Measurements from ENCODE around the gene SLC39A11.

SLC39A11 gene

DNA sequence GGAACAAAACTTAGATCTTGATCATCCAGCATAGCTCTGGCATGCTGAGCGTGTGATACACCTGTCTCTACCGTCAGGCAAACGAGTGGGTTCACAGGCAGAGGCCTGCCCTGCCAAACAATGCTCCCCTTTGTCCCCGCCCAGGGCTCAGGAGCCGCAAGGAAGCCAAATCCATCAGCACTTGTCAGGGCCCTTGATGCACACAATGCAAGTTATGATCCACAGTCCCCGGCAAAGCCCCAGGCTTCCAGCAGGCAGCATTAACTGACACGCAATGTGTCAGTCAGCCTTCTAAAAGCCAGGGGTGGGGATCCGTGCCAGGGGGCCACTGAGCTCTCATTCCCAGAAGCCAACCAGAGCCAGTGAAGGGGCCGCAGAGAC, 460.9 kb downstream of the SLC39A11 start:
- Histone ChIP-seq H3K4me3 (ENCODE audit: insufficient read depth, low read depth, low read length) (no peak overlapping the region), H3K4me1 (ENCODE audit: control insufficient read depth, insufficient read depth, low read length) (no peaks in the 10 kb centered on the region), H3K36me3 (ENCODE audit: control insufficient read depth, insufficient read depth, low read length) (no peaks in the 10 kb centered on the region), H3K27me3 (ENCODE audit: control insufficient read depth, insufficient read depth, low read length, poor library complexity, severe bottlenecking) (no peaks in the 10 kb centered on the region), H3K9me3 (ENCODE audit: control insufficient read depth, low read length) (peaks cover 2% of the 10 kb centered on the region), H3K27ac (ENCODE audit: insufficient read depth, low read depth, low read length, poor library complexity, severe bottlenecking) (no peak overlapping the region)
- WGBS, 2 experiments: 65 to 75% methylated on average over 9 of the region's 9 CpGs

DNA sequence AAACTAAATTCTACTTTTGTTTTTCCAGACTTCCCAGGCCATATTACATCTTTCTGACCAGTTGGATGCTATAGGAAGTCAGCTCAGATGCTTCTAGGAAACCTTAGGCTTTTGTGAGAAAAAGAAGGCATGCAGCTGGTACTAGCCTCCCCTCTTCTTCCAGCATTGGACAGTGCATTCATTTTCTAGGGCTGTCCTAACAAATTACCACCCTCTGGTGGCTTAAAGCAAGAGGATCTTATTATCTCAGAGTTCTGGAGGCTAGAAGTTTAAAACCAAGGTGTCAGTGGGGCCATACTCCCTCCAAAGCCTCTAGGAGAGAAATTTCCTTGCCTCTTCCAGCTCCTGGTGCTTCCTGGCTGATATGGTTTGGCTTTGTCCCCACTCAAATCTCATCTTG, 467.8 kb downstream of the SLC39A11 start:
- Histone ChIP-seq H3K4me3 (ENCODE audit: insufficient read depth, low read depth, low read length) (no peak overlapping the region), H3K27me3 (ENCODE audit: control insufficient read depth, insufficient read depth, low read length, poor library complexity, severe bottlenecking) (no peaks in the 10 kb centered on the region), H3K9me3 (ENCODE audit: control insufficient read depth, low read length) (peaks cover 2% of the 10 kb centered on the region), H3K27ac (ENCODE audit: insufficient read depth, low read depth, low read length, poor library complexity, severe bottlenecking) (no peak overlapping the region), H3K36me3 (ENCODE audit: control insufficient read depth, insufficient read depth, low read length) (no peaks in the 10 kb centered on the region), H3K4me1 (ENCODE audit: control insufficient read depth, insufficient read depth, low read length) (peaks cover 10% of the 10 kb centered on the region)

DNA sequence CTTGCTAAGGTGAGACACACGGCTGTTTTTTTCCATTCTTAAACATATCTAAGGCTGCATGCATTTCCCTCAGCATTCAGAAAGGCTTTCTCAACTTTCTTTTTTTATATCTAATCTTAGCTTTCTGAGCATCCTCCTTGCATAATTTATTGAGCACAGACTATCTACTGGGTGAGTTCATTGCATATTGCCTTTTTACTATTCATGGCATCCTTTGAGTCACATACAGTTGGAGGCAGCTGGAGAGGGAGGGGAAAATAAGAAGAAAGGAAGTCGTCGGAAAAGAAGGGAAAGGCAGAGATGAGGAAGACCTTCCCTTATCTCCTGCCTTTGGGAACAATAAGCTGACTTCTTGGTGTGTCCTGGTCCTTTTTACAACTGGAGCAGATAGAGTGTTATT, 468.3 kb downstream of the SLC39A11 start:
- H3K27me3 ChIP-seq (ENCODE audit: control insufficient read depth, insufficient read depth, low read length, poor library complexity, severe bottlenecking): no peaks in the 10 kb centered on the region
- H3K9me3 ChIP-seq (ENCODE audit: control insufficient read depth, low read length): peaks cover under 1% of the 10 kb centered on the region
- H3K36me3 ChIP-seq (ENCODE audit: control insufficient read depth, insufficient read depth, low read length): no peaks in the 10 kb centered on the region
- 60 to 68% methylated on average over 3 of the region's 3 CpGs for WGBS, 2 experiments
- H3K4me3 ChIP-seq (ENCODE audit: insufficient read depth, low read depth, low read length): no peak overlapping the region
- H3K27ac ChIP-seq (ENCODE audit: insufficient read depth, low read depth, low read length, poor library complexity, severe bottlenecking): no peak overlapping the region
- peaks cover 10% of the 10 kb centered on the region for H3K4me1 ChIP-seq (ENCODE audit: control insufficient read depth, insufficient read depth, low read length)

DNA sequence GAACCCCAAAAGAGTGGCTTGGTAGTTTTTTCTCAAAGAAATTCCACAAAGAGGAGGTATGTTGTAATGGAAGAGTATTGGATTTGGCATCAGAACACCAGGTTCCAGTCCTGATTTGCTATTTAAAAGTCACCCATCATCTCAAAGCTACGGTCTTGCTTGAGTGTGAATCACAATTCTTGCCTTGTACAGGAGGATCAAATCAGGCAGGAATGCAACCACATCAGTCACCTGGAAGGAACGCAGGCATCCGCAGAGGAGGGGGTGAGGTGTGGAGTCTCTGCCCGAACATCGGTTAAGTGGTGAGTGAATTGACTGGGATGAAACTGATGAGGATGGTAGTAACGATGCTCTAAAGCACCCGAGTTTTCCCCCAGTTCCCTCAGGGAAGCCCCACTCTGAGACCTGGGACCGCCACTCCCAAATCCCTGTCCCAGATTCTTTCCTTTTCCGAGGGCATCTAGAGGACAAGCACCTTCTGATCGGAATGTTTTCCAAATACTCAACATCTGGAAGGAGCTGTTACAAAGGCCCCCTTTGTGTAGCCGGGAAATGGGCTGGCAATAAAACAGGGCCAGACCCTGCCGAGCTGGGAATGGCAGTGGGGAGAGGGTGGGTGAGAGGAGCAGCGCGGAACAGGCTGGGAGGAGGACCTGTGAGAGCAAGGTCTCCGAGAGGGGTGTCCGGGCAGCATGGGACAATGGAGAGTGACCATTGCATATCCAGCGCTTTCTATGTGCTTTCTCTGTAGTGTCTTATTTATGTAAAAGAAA, 469.6 kb downstream of the SLC39A11 start:
- Histone ChIP-seq H3K4me1 (ENCODE audit: control insufficient read depth, insufficient read depth, low read length) (peaks cover 14% of the 10 kb centered on the region), H3K27ac (ENCODE audit: insufficient read depth, low read depth, low read length, poor library complexity, severe bottlenecking) (no peak overlapping the region), H3K9me3 (ENCODE audit: control insufficient read depth, low read length) (no peaks in the 10 kb centered on the region), H3K27me3 (ENCODE audit: control insufficient read depth, insufficient read depth, low read length, poor library complexity, severe bottlenecking) (no peaks in the 10 kb centered on the region), H3K36me3 (ENCODE audit: control insufficient read depth, insufficient read depth, low read length) (no peaks in the 10 kb centered on the region), H3K4me3 (ENCODE audit: insufficient read depth, low read depth, low read length) (no peak overlapping the region)
- 75 to 78% methylated on average over 17 of the region's 17 CpGs for WGBS, 2 experiments

DNA sequence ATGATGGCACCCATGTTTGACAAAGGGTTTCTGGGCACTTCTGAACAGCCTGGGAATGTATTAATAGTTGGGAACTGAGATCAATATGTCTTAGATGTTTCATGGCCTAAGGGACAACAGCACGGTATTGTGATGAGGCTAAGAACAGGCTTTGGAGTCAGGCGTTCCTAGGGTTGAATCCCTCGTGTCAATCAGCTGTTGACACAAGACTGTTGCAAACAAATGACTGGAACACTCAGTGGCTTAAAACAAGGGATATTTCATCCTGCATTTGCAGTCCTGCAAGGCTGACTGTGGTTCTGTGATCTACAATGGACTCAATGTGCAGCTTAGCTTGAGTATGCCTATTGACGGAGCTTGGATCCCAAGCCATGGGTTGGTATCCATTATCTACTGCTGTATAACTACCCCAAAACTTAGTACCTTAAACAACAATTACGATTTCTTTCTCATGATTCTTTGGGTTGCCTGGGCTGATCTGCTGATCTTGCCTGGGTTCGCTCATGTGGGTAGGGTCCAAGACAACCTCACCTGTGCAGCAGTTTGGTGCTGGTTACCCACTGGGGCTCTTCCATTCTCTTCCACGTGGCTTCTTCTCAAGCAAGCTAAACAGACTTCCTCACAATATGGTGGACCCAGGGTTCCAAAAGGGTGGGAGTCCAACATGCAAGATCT, 472.4 kb downstream of the SLC39A11 start:
- Histone ChIP-seq H3K27me3 (ENCODE audit: control insufficient read depth, insufficient read depth, low read length, poor library complexity, severe bottlenecking) (no peaks in the 10 kb centered on the region), H3K27ac (ENCODE audit: insufficient read depth, low read depth, low read length, poor library complexity, severe bottlenecking) (no peak overlapping the region), H3K4me1 (ENCODE audit: control insufficient read depth, insufficient read depth, low read length) (peaks cover 26% of the 10 kb centered on the region), H3K36me3 (ENCODE audit: control insufficient read depth, insufficient read depth, low read length) (no peaks in the 10 kb centered on the region), H3K9me3 (ENCODE audit: control insufficient read depth, low read length) (no peaks in the 10 kb centered on the region), H3K4me3 (ENCODE audit: insufficient read depth, low read depth, low read length) (no peak overlapping the region)
- 91 to 94% methylated on average over 7 of the region's 7 CpGs for WGBS, 2 experiments

DNA sequence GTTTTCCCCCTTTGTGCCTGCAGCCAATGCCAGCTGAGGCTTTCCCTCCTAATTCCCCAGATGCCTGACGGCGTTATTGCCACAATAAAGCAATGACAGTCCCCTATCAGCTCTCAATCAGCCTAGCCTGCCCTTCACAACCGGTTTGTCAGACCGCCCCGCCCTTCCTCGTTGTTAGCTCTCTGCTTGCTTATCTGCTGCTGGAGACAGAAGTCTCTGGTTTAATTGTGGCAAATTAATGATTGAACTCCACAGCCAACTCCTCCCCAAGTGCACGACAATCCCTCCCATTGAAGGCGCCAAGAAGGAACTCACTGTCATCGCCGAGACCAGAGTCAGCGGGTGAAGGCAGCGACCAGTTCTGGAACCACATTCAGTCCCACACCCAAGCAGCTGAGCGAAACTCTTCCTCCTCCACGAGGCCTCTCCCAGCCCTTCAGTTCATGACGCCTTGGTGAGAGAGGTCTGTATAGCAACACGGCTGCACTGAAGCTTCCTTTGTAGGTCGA, 474.4 kb downstream of the SLC39A11 start:
- Histone ChIP-seq H3K36me3 (ENCODE audit: control insufficient read depth, insufficient read depth, low read length) (no peaks in the 10 kb centered on the region), H3K4me3 (ENCODE audit: insufficient read depth, low read depth, low read length) (no peak overlapping the region), H3K9me3 (ENCODE audit: control insufficient read depth, low read length) (no peaks in the 10 kb centered on the region), H3K27ac (ENCODE audit: insufficient read depth, low read depth, low read length, poor library complexity, severe bottlenecking) (no peak overlapping the region), H3K27me3 (ENCODE audit: control insufficient read depth, insufficient read depth, low read length, poor library complexity, severe bottlenecking) (no peaks in the 10 kb centered on the region), H3K4me1 (ENCODE audit: control insufficient read depth, insufficient read depth, low read length) (peaks cover 35% of the 10 kb centered on the region)
- WGBS, 2 experiments: 71 to 72% methylated on average over 16 to 17 of the region's 17 CpGs

DNA sequence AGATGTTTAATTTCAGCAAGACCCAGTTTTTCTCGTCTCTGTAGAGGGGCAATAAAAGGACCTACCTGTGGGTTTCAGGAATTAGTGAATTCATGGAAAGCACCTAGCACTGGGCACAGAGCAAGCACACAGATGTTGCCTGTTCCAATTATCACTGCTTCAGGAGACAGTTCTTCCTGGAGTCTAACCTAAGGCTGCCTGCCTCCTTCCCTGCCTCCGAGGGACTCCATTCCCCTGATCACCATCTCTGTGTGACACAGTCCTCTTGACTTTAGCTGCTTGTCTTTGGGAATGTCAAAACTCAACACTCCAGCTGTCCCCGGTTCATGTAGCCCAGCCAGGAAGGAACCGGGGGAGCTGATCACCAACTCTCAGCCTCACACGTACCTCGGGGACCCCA, 474.9 kb downstream of the SLC39A11 start:
- H3K27me3 ChIP-seq (ENCODE audit: control insufficient read depth, insufficient read depth, low read length, poor library complexity, severe bottlenecking): no peaks in the 10 kb centered on the region
- H3K9me3 ChIP-seq (ENCODE audit: control insufficient read depth, low read length): no peaks in the 10 kb centered on the region
- no peak overlapping the region for H3K27ac ChIP-seq (ENCODE audit: insufficient read depth, low read depth, low read length, poor library complexity, severe bottlenecking)
- peaks cover 30% of the 10 kb centered on the region for H3K4me1 ChIP-seq (ENCODE audit: control insufficient read depth, insufficient read depth, low read length)
- no peak overlapping the region for H3K4me3 ChIP-seq (ENCODE audit: insufficient read depth, low read depth, low read length)
- WGBS, 2 experiments: 89 to 92% methylated on average over 6 of the region's 6 CpGs
- H3K36me3 ChIP-seq (ENCODE audit: control insufficient read depth, insufficient read depth, low read length): no peaks in the 10 kb centered on the region

DNA sequence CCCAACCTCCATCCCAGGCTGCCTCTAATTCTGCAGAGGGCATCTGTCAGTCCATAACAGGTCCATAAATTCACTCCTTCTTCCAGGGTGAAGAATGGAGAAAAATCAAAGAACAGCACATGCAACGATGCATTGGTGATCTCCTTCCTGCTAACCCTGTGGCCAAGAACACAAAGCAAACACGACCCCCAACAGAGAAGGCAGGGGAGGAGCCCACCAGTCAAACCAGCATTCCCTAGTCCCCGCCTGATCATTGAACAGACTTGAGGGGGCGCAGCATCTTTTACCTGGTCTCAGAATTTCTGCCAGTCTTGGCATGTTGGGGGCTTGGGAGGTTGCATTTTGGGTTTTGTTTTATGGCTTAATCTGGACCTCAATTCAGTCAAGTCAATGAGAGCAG, 476.0 kb downstream of the SLC39A11 start:
- 39 to 53% methylated on average over 4 of the region's 4 CpGs for WGBS, 2 experiments
- Histone ChIP-seq H3K27me3 (ENCODE audit: control insufficient read depth, insufficient read depth, low read length, poor library complexity, severe bottlenecking) (no peaks in the 10 kb centered on the region), H3K4me3 (ENCODE audit: insufficient read depth, low read depth, low read length) (no peak overlapping the region), H3K9me3 (ENCODE audit: control insufficient read depth, low read length) (no peaks in the 10 kb centered on the region), H3K27ac (ENCODE audit: insufficient read depth, low read depth, low read length, poor library complexity, severe bottlenecking) (no peak overlapping the region), H3K4me1 (ENCODE audit: control insufficient read depth, insufficient read depth, low read length) (peaks cover 29% of the 10 kb centered on the region), H3K36me3 (ENCODE audit: control insufficient read depth, insufficient read depth, low read length) (no peaks in the 10 kb centered on the region)

DNA sequence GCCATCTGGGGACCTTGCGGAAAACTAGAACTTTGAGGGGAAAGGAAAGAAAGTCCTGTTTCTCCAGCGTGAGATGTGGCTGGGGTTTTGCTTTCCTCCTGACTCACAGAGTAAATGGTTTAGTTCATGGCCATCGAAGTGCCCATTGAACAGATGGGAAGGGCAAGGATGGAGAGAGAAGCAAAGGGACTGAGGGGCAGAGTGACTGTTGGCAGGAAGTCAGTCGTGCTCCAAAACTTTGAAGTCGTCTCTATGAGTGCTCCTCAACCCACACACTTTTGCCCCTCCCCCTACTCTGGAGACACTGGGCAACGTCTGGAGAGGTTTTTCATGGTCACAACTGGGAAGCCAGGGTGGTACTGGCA, 476.9 kb downstream of the SLC39A11 start:
- no peaks in the 10 kb centered on the region for H3K27me3 ChIP-seq (ENCODE audit: control insufficient read depth, insufficient read depth, low read length, poor library complexity, severe bottlenecking)
- H3K9me3 ChIP-seq (ENCODE audit: control insufficient read depth, low read length): no peaks in the 10 kb centered on the region
- 66 to 67% methylated on average over 6 of the region's 6 CpGs for WGBS, 2 experiments
- H3K4me3 ChIP-seq (ENCODE audit: insufficient read depth, low read depth, low read length): no peak overlapping the region
- H3K27ac ChIP-seq (ENCODE audit: insufficient read depth, low read depth, low read length, poor library complexity, severe bottlenecking): peak overlapping the region; percentile 81
- peaks cover 29% of the 10 kb centered on the region for H3K4me1 ChIP-seq (ENCODE audit: control insufficient read depth, insufficient read depth, low read length)
- no peaks in the 10 kb centered on the region for H3K36me3 ChIP-seq (ENCODE audit: control insufficient read depth, insufficient read depth, low read length)

DNA sequence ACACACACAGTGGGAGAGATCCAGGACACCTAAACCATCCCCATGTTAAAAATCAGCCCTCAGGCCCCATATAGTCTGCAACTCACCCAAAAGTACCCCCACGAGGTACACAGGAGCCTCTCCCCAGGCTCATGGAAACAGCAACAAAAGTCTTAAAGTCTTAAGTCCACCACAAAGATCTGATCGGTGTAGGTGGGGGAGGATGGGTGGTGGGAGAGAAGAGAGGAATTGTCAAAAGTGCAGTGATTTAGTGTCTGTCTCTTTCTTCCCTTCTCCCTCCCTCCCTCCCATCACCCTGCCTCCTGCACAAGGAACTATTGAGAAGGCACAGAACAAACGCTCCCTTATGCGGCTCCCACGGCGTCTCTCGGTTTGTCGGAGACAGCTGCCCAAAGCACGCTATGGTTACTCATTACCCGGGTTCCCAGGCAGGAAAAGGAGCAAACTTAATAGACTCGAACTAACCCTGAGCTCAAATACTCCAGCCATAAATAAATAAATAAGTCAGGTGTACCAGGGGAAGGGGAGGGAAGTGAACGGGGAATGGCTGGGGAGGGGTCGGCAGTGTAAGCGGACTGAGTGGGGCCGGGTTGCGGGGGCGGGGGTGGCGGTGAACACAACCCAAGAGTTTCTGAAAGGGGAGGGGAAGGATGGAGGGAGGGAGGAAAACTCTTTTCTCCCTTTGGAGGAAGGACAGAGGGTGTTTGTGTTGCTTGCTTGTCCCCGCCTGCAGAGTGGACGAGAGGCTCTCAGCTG, 477.4 kb downstream of the SLC39A11 start:
- Histone ChIP-seq H3K4me1 (ENCODE audit: control insufficient read depth, insufficient read depth, low read length) (peaks cover 29% of the 10 kb centered on the region), H3K27ac (ENCODE audit: insufficient read depth, low read depth, low read length, poor library complexity, severe bottlenecking) (peak overlapping the region; percentile 81), H3K36me3 (ENCODE audit: control insufficient read depth, insufficient read depth, low read length) (no peaks in the 10 kb centered on the region), H3K4me3 (ENCODE audit: insufficient read depth, low read depth, low read length) (no peak overlapping the region), H3K27me3 (ENCODE audit: control insufficient read depth, insufficient read depth, low read length, poor library complexity, severe bottlenecking) (no peaks in the 10 kb centered on the region), H3K9me3 (ENCODE audit: control insufficient read depth, low read length) (no peaks in the 10 kb centered on the region)
- WGBS, 2 experiments: 15 to 17% methylated on average over 19 to 20 of the region's 20 CpGs
